ENCODE measurements around the gene TRAPPC10.

DNA sequence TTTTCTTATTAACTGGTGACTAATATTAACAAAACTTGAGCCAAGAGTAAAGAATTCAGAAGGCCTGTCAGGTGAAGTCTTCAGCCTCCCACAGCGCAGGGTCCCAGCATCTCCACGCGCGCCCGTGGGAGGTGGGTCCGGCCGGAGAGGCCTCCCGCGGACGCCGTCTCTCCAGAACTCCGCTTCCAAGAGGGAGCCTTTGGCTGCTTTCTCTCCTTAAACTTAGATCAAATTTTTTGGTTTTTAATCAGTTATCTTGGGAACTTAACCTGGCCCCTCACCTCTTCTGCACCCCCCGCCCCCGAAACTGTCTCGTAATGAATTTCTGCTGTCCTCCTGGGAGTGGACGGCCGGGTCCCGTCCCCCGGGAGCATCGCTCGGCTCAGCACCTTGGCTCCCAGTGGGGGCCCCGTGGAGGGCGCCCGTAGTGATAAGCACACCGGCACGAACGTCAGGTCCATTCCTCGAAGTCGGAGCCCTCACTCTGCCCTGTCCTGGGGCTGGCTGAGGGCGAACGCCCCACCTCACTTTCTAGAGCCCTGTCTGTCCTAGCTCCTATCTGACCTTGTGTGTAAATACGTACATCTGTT, 29.5 kb upstream of the TRAPPC10 start:
- TF ChIP-seq POLR2AphosphoS5 (IDR thresholded peaks at IDR 0.05; ENCODE audit: borderline replicate concordance, low read depth, low read length) (no peak), EZH2 (IDR thresholded peaks at IDR 0.05) (no peak)
